NB4 (cell line): ENCODE measurements around the gene FBN1.

Source experiments
- CTCF ChIP-seq: IDR thresholded peaks from one replicate; pipeline ENCODE4 v1.5.1; 2012; ENCODE audit warnings: low read depth, low read length
- MYC ChIP-seq: IDR thresholded peaks from 2 replicates; pipeline ENCODE4 v1.6.1; 2011; ENCODE audit warnings: low read depth, low read length
- POLR2A ChIP-seq: IDR thresholded peaks from 2 replicates; pipeline ENCODE4 v1.6.1; 2011; ENCODE audit warnings: mild to moderate bottlenecking; ENCODE audit not compliant: insufficient read length; ENCODE audit errors: extremely low read depth

GRCh38 chr15:48435321-48435720 lies 210.2 kb downstream of the FBN1 start:
- no peak for TF ChIP-seq CTCF
- TF ChIP-seq MYC = no peak
- no peak for TF ChIP-seq POLR2A
